ENCODE data around the gene CSTPP1.

CSTPP1 gene

GRCh38 chr11:46999217-46999616, 62.7 kb downstream of the CSTPP1 start:
- Histone ChIP-seq H3K27ac (ENCODE audit: low read length) (no peak overlapping the region), H3K4me3 (ENCODE audit: low read depth in 1 of 2, low read length in 2 of 2) (no peak overlapping the region), H3K4me1 (ENCODE audit: control insufficient read depth in 1 of 2, insufficient read depth in 2 of 2, low read length in 2 of 2) (peaks cover 14 to 28% of the 10 kb centered on the region in 2 donors), H3K27me3 (ENCODE audit: low read depth, low read length) (no peaks in the 10 kb centered on the region), H3K36me3 (ENCODE audit: control insufficient read depth in 1 of 2, insufficient read depth in 2 of 2, low read length in 2 of 2) (no peaks in the 10 kb centered on the region), H3K9me3 (ENCODE audit: control insufficient read depth in 1 of 2, low read length in 2 of 2) (no peaks in the 10 kb centered on the region)

DNA sequence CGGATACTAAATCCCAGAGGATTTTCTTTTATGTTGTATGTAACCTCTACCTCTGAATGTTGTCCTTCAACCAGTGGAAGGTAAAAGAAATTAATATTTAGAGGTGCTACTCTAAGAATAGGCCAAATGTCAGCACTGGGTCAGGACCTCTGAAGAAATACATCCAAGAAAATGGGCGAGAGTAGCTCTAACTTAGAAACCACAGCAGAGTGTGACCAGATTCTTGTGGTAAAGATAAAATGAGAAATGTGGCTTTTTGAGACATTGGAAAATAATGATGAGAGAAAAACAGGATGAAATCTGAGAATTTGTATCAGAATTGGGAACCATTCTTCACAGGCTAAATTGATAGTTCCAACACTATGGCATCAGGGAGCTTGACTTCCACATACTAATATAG, 63.5 kb downstream of the CSTPP1 start:
- H3K4me3 ChIP-seq (ENCODE audit: low read depth in 1 of 2, low read length in 2 of 2) = no peak overlapping the region
- H3K4me1 ChIP-seq (ENCODE audit: control insufficient read depth in 1 of 2, insufficient read depth in 2 of 2, low read length in 2 of 2) = peaks cover 18 to 35% of the 10 kb centered on the region in 2 donors
- no peaks in the 10 kb centered on the region for H3K9me3 ChIP-seq (ENCODE audit: control insufficient read depth in 1 of 2, low read length in 2 of 2)
- no peak overlapping the region for H3K27ac ChIP-seq (ENCODE audit: low read length)
- no peaks in the 10 kb centered on the region for H3K36me3 ChIP-seq (ENCODE audit: control insufficient read depth in 1 of 2, insufficient read depth in 2 of 2, low read length in 2 of 2)
- H3K27me3 ChIP-seq (ENCODE audit: low read depth, low read length) = no peaks in the 10 kb centered on the region

- Histone ChIP-seq H3K27ac (ENCODE audit: low read length) (no peak overlapping the region), H3K4me3 (ENCODE audit: low read depth in 1 of 2, low read length in 2 of 2) (no peak overlapping the region), H3K36me3 (ENCODE audit: control insufficient read depth in 1 of 2, insufficient read depth in 2 of 2, low read length in 2 of 2) (no peaks in the 10 kb centered on the region), H3K27me3 (ENCODE audit: low read depth, low read length) (no peaks in the 10 kb centered on the region), H3K9me3 (ENCODE audit: control insufficient read depth in 1 of 2, low read length in 2 of 2) (no peaks in the 10 kb centered on the region), H3K4me1 (ENCODE audit: control insufficient read depth in 1 of 2, insufficient read depth in 2 of 2, low read length in 2 of 2) (peaks cover 18 to 42% of the 10 kb centered on the region in 2 donors)
Observed at GRCh38 chr11:47001781-47002181, 65.2 kb downstream of the CSTPP1 start.

DNA sequence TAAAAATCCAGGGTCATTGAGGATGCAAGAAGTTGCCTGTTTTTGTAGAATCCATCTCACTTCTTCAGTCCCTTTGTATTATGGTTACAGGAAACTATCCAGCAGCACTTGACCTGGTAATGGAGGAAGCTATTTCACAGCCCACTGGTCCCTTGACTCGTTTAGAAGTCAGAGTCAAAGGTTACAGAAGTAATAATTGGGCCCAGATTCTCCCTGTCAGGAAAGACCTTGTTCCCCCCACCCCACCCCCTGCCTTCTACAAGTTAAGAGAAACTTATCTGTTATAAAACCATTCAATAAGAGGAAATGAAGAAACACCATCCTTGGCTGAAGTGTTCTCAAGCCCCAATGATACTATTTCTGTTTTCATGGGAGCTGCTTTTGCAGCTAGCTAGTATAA, 65.8 kb downstream of the CSTPP1 start:
- Histone ChIP-seq H3K36me3 (ENCODE audit: control insufficient read depth in 1 of 2, insufficient read depth in 2 of 2, low read length in 2 of 2) (no peaks in the 10 kb centered on the region), H3K27me3 (ENCODE audit: low read depth, low read length) (no peaks in the 10 kb centered on the region), H3K27ac (ENCODE audit: low read length) (peak overlapping the region; percentile 24), H3K4me3 (ENCODE audit: low read depth in 1 of 2, low read length in 2 of 2) (no peak overlapping the region), H3K4me1 (ENCODE audit: control insufficient read depth in 1 of 2, insufficient read depth in 2 of 2, low read length in 2 of 2) (peaks cover 18 to 42% of the 10 kb centered on the region in 2 donors), H3K9me3 (ENCODE audit: control insufficient read depth in 1 of 2, low read length in 2 of 2) (no peaks in the 10 kb centered on the region)

DNA sequence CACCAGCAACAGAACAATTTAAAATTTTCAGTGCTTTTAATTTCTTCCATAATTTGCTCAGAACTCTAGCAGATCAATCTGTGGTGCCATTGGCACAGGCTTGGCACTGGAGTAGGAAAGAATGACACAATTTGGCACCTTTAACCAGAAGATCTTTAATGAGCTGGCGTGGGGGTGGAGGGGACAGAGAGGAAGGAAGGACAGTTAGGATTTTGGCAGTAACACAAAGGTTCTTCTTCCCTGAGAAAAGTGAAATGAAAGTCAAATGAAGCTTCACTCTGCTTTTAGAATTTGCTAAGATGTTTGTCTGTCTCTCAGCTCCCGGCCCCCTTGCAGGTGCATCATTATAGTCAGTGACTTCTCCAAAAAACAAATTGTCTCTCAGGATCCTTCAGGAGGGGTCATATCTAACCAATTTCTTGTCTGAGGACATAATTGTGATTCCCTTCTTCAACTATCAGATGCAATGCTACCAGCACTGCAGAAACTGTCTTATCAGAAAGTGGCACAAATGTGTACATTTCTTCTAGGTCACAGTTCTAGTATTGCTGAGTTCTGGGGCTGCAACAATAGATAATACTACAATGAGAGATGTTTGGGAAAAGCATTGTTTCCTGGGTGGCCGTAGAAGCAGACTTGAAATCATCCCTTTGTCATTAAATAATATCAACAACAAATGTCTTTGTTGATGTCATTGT, 66.8 kb downstream of the CSTPP1 start:
- Histone ChIP-seq H3K4me3 (ENCODE audit: low read depth in 1 of 2, low read length in 2 of 2) (no peak overlapping the region), H3K36me3 (ENCODE audit: control insufficient read depth in 1 of 2, insufficient read depth in 2 of 2, low read length in 2 of 2) (no peaks in the 10 kb centered on the region), H3K9me3 (ENCODE audit: control insufficient read depth in 1 of 2, low read length in 2 of 2) (no peaks in the 10 kb centered on the region), H3K27ac (ENCODE audit: low read length) (peak overlapping the region; percentile 24), H3K4me1 (ENCODE audit: control insufficient read depth in 1 of 2, insufficient read depth in 2 of 2, low read length in 2 of 2) (peaks cover 18 to 42% of the 10 kb centered on the region in 2 donors), H3K27me3 (ENCODE audit: low read depth, low read length) (no peaks in the 10 kb centered on the region)

- H3K27me3 ChIP-seq (ENCODE audit: low read depth, low read length) = no peaks in the 10 kb centered on the region
- H3K4me3 ChIP-seq (ENCODE audit: low read depth in 1 of 2, low read length in 2 of 2) = no peak overlapping the region
- H3K4me1 ChIP-seq (ENCODE audit: control insufficient read depth in 1 of 2, insufficient read depth in 2 of 2, low read length in 2 of 2) = peaks cover 18 to 42% of the 10 kb centered on the region in 2 donors
- H3K36me3 ChIP-seq (ENCODE audit: control insufficient read depth in 1 of 2, insufficient read depth in 2 of 2, low read length in 2 of 2) = no peaks in the 10 kb centered on the region
- H3K27ac ChIP-seq (ENCODE audit: low read length) = peak overlapping the region; percentile 46
- H3K9me3 ChIP-seq (ENCODE audit: control insufficient read depth in 1 of 2, low read length in 2 of 2) = no peaks in the 10 kb centered on the region
Observed at GRCh38 chr11:47004595-47005033, 68.1 kb downstream of the CSTPP1 start.

DNA sequence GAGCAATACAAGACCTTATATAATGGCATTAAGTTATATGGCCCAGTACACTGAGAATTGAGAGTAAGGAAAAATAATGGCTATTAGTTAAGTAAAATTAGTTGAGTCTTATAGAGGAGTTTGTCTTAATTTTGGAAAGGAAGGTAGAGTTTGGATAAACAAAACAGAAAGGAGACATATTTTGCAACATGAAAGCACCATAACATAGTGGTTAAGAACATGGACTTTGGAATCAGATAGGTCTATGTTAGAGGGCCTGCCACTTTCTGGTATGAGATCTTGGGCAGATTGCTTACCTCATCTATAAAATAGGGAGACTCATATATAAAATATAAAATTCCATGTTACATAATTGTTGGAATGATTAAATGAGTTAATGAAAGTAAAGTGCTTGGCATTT, 68.9 kb downstream of the CSTPP1 start:
- H3K27me3 ChIP-seq (ENCODE audit: low read depth, low read length) = no peaks in the 10 kb centered on the region
- no peaks in the 10 kb centered on the region for H3K9me3 ChIP-seq (ENCODE audit: control insufficient read depth in 1 of 2, low read length in 2 of 2)
- H3K4me1 ChIP-seq (ENCODE audit: control insufficient read depth in 1 of 2, insufficient read depth in 2 of 2, low read length in 2 of 2) = peaks cover 18 to 42% of the 10 kb centered on the region in 2 donors
- no peak overlapping the region for H3K4me3 ChIP-seq (ENCODE audit: low read depth in 1 of 2, low read length in 2 of 2)
- H3K27ac ChIP-seq (ENCODE audit: low read length) = peak overlapping the region; percentile 46
- no peaks in the 10 kb centered on the region for H3K36me3 ChIP-seq (ENCODE audit: control insufficient read depth in 1 of 2, insufficient read depth in 2 of 2, low read length in 2 of 2)

DNA sequence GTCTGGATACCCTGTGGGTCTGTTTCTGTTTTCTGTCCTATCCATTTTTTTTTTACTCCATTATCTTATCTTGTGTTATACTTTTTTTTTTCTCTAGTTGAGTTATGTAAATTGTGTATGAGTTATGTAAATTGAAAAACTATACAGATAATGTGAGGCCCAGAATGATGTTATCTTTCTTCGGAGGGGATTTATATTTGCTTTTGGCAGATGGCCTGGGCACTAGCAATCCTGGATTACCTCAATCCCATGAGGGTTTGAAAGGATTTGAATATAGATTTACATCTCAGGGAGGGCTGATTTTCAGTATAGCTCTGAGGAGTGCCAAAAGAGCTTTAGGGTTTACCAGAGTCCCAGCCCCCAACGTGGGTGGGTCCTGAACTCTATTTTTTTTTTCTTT, 71.0 kb downstream of the CSTPP1 start:
- Histone ChIP-seq H3K36me3 (ENCODE audit: control insufficient read depth in 1 of 2, insufficient read depth in 2 of 2, low read length in 2 of 2) (no peaks in the 10 kb centered on the region), H3K4me3 (ENCODE audit: low read depth in 1 of 2, low read length in 2 of 2) (no peak overlapping the region), H3K9me3 (ENCODE audit: control insufficient read depth in 1 of 2, low read length in 2 of 2) (no peaks in the 10 kb centered on the region), H3K27me3 (ENCODE audit: low read depth, low read length) (no peaks in the 10 kb centered on the region), H3K27ac (ENCODE audit: low read length) (no peak overlapping the region), H3K4me1 (ENCODE audit: control insufficient read depth in 1 of 2, insufficient read depth in 2 of 2, low read length in 2 of 2) (peaks cover 18 to 31% of the 10 kb centered on the region in 2 donors)

GRCh38 chr11:47010179-47010578, 73.6 kb downstream of the CSTPP1 start:
- no peak overlapping the region for H3K4me3 ChIP-seq (ENCODE audit: low read depth in 1 of 2, low read length in 2 of 2)

GRCh38 chr11:47014097-47014496, 77.5 kb downstream of the CSTPP1 start:
- H3K36me3 ChIP-seq (ENCODE audit: control insufficient read depth in 1 of 2, insufficient read depth in 2 of 2, low read length in 2 of 2) = no peaks in the 10 kb centered on the region
- no peak overlapping the region for H3K4me3 ChIP-seq (ENCODE audit: low read depth in 1 of 2, low read length in 2 of 2)
- no peaks in the 10 kb centered on the region for H3K4me1 ChIP-seq (ENCODE audit: control insufficient read depth in 1 of 2, insufficient read depth in 2 of 2, low read length in 2 of 2)
- no peaks in the 10 kb centered on the region for H3K9me3 ChIP-seq (ENCODE audit: control insufficient read depth in 1 of 2, low read length in 2 of 2)
- H3K27me3 ChIP-seq (ENCODE audit: low read depth, low read length) = no peaks in the 10 kb centered on the region
- H3K27ac ChIP-seq (ENCODE audit: low read length) = no peak overlapping the region

More at GRCh38 chr11:47010179-47010578, 73.6 kb downstream of the CSTPP1 start:
- Histone ChIP-seq H3K27ac (ENCODE audit: low read length) (no peak overlapping the region), H3K4me1 (ENCODE audit: control insufficient read depth in 1 of 2, insufficient read depth in 2 of 2, low read length in 2 of 2) (peaks cover 0 to 6% of the 10 kb centered on the region in 2 donors), H3K9me3 (ENCODE audit: control insufficient read depth in 1 of 2, low read length in 2 of 2) (no peaks in the 10 kb centered on the region), H3K27me3 (ENCODE audit: low read depth, low read length) (no peaks in the 10 kb centered on the region), H3K36me3 (ENCODE audit: control insufficient read depth in 1 of 2, insufficient read depth in 2 of 2, low read length in 2 of 2) (no peaks in the 10 kb centered on the region)

DNA sequence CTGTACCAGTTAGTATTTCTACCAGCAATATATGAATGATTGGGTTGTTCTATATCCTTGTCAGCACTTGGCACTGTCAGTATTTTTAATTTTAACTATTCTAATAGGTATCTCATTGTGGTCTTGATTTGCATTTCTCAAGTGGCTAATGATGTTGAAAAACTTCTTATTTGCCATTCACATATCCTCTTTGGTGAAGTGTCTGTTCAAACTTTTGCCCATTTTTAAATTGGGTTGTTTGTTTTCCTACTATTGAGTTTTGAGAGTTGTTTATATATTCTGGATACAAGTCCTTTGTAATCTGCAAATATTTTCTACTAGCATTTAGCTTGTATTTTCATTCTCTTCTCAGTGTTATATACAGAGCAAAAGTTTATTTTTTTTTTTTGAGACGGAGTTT, 82.1 kb downstream of the CSTPP1 start:
- Histone ChIP-seq H3K27ac (ENCODE audit: low read length) (no peak overlapping the region), H3K4me3 (ENCODE audit: low read depth in 1 of 2, low read length in 2 of 2) (no peak overlapping the region), H3K9me3 (ENCODE audit: control insufficient read depth in 1 of 2, low read length in 2 of 2) (no peaks in the 10 kb centered on the region), H3K4me1 (ENCODE audit: control insufficient read depth in 1 of 2, insufficient read depth in 2 of 2, low read length in 2 of 2) (peaks cover 0 to 6% of the 10 kb centered on the region in 2 donors), H3K36me3 (ENCODE audit: control insufficient read depth in 1 of 2, insufficient read depth in 2 of 2, low read length in 2 of 2) (no peaks in the 10 kb centered on the region), H3K27me3 (ENCODE audit: low read depth, low read length) (no peaks in the 10 kb centered on the region)

Measured in muscle layer of duodenum (tissue), 2 donors.